HepG2 (cell line): ENCODE data around the gene FBP1. TPM values are rescaled to one million over a fixed set of nuclear protein-coding genes. Genes with fewer than 3 reads are reported as not detected.
A peak's percentile ranks its signal among the peaks of the same experiment; 100 is the strongest.

Source experiments
- CCDC6 ChIP-seq: sonication (generic); formaldehyde crosslinking; IDR thresholded peaks from 2 replicates; pipeline ENCODE4 v1.8.1; 2022; ENCODE audit warnings: mild to moderate bottlenecking, missing genetic modification reagents, moderate library complexity
- CENPT ChIP-seq: sonication (generic); formaldehyde crosslinking; IDR thresholded peaks from 2 replicates; pipeline ENCODE4 v1.8.0; 2022; ENCODE audit warnings: low read depth, mild to moderate bottlenecking, moderate library complexity, missing genetic modification reagents
- CHD2 ChIP-seq: IDR thresholded peaks from 2 replicates; pipeline ENCODE4 v1.6.1; 2011; ENCODE audit warnings: low read depth, low read length, improper control_type of control experiment
- CHD4 ChIP-seq: fragments of 200-600 bp; sonication (generic); IDR thresholded peaks from 2 replicates; pipeline ENCODE4 v1.7.0; 2017; ENCODE audit warnings: mild to moderate bottlenecking, low read length, borderline replicate concordance
- DNMT3B ChIP-seq: conservative IDR thresholded peaks from 2 replicates; pipeline ENCODE4 v1.6.1; 2016; ENCODE audit warnings: missing biosample characterization, control low read depth
- EP300 ChIP-seq, 3 experiments: sonication (generic) in 1 of 3; formaldehyde crosslinking in 1 of 3; IDR thresholded peaks; 2 replicates each; pipeline versions ENCODE4 v1.5.1 to v1.6.1; 2011 to 2020; ENCODE audit warnings: low read depth in 2 of 3, low read length in 2 of 3, borderline replicate concordance in 1 of 3, improper control_type of control experiment in 1 of 3, mild to moderate bottlenecking in 1 of 3, missing genetic modification reagents in 1 of 3, moderate library complexity in 1 of 3
- HES4 ChIP-seq: sonication (generic); formaldehyde crosslinking; IDR thresholded peaks from 2 replicates; pipeline ENCODE4 v1.9.0; 2021; ENCODE audit warnings: mild to moderate bottlenecking, missing genetic modification reagents, borderline replicate concordance
- HNRNPUL1 ChIP-seq: fragments of 200-400 bp; formaldehyde crosslinking; IDR thresholded peaks from 2 replicates; pipeline ENCODE4 v1.6.1; 2017; ENCODE audit warnings: low read depth, mild to moderate bottlenecking, low read length, moderate library complexity
- ISX ChIP-seq: sonication (generic); formaldehyde crosslinking; conservative IDR thresholded peaks from 2 replicates; pipeline ENCODE4 v1.5.0; 2020; ENCODE audit warnings: missing genetic modification reagents
- KDM5B ChIP-seq: sonication (generic); formaldehyde crosslinking; IDR thresholded peaks from 2 replicates; pipeline ENCODE4 v1.4.0; 2020; ENCODE audit warnings: missing genetic modification reagents, mild to moderate bottlenecking, borderline replicate concordance
- MEF2D ChIP-seq: sonication (generic); formaldehyde crosslinking; IDR thresholded peaks from 2 replicates; pipeline ENCODE4 v1.5.1; 2020; ENCODE audit warnings: mild to moderate bottlenecking, missing genetic modification reagents
- NR2F6 ChIP-seq, 2 experiments: IDR thresholded peaks; 2 replicates each; pipeline ENCODE4 v1.6.1; 2016; ENCODE audit warnings: antibody characterized with exemption in 1 of 2, mild to moderate bottlenecking in 1 of 2
- NR3C1 ChIP-seq: sonication (generic); formaldehyde crosslinking; IDR thresholded peaks from 2 replicates; pipeline ENCODE4 v1.4.0; 2020; ENCODE audit warnings: missing genetic modification reagents
- THYN1 ChIP-seq: sonication (generic); formaldehyde crosslinking; IDR thresholded peaks from 2 replicates; pipeline ENCODE4 v1.8.1; 2023; ENCODE audit warnings: low read depth, mild to moderate bottlenecking, moderate library complexity, missing genetic modification reagents, borderline replicate concordance
- ZMYM2 ChIP-seq: sonication (generic); formaldehyde crosslinking; IDR thresholded peaks from 2 replicates; pipeline ENCODE4 v1.8.0; 2022; ENCODE audit warnings: mild to moderate bottlenecking, missing genetic modification reagents
- ZNF142 ChIP-seq: sonication (generic); formaldehyde crosslinking; IDR thresholded peaks from 2 replicates; pipeline ENCODE4 v1.4.0; 2020; ENCODE audit warnings: missing genetic modification reagents
- ZNF275 ChIP-seq: sonication (generic); formaldehyde crosslinking; IDR thresholded peaks from 2 replicates; pipeline ENCODE4 v1.8.0; 2022; ENCODE audit warnings: missing genetic modification reagents, mild to moderate bottlenecking, inconsistent platforms, borderline replicate concordance
- ZNF605 ChIP-seq: sonication (generic); formaldehyde crosslinking; IDR thresholded peaks from 2 replicates; pipeline ENCODE4 v1.8.0; 2022; ENCODE audit warnings: mild to moderate bottlenecking, missing genetic modification reagents
- ZNF75D ChIP-seq: sonication (generic); formaldehyde crosslinking; IDR thresholded peaks from 2 replicates; pipeline ENCODE4 v1.8.1; 2023; ENCODE audit warnings: missing genetic modification reagents, mild to moderate bottlenecking, borderline replicate concordance
- ZSCAN25 ChIP-seq: sonication (generic); formaldehyde crosslinking; IDR thresholded peaks from 2 replicates; pipeline ENCODE4 v1.8.0; 2022; ENCODE audit warnings: mild to moderate bottlenecking, missing genetic modification reagents
- ZSCAN5A ChIP-seq: sonication (generic); formaldehyde crosslinking; IDR thresholded peaks from 2 replicates; pipeline ENCODE4 v1.8.0; 2022; ENCODE audit warnings: mild to moderate bottlenecking, missing genetic modification reagents, borderline replicate concordance
- polyA plus RNA-seq, 8 experiments: library from polyadenylated mRNA; depleted of rRNA in 3 of 8; stranded (reverse) in 7 of 8; unstranded in 1 of 8; fragments of >200 nt; fragmentation: Illumina TruSeq in 4 of 8; extraction: Trizol in 4 of 8; gene quantifications; 2 replicates each; pipeline versions ENCODE4 v1.2.1 to v1.2.3, GENCODE V29; 2011 to 2016; ENCODE audit warnings: low read depth in 4 of 8, missing spikeins in 1 of 8, mixed read lengths in 1 of 8; ENCODE audit not compliant: insufficient read depth in 1 of 8
- total RNA-seq, 5 experiments: library from RNA; depleted of rRNA; stranded (reverse); fragments of >200 nt; fragmentation: Illumina TruSeq; extraction: Trizol; gene quantifications; 2 replicates each; pipeline ENCODE4 v1.2.3, GENCODE V29; 2016; ENCODE audit warnings: low read depth in 1 of 5
- TF ChIP-seq, protein P1 (sequence below): IDR thresholded peaks from 2 replicates; pipeline ENCODE4 v1.6.1; 2016; ENCODE audit warnings: missing genetic modification reagents, missing compliant biosample characterization

The FBP1 gene
- total and polyA plus RNA-seq, 2 of the 13 experiments (the other 11 are each of a cell fraction or from before 2014, with no cell fraction given), result 0.29 to 0.53 TPM

GRCh38 chr9:94623253-94623652 lies 16.1 kb downstream of the FBP1 start (continued):
- TF ChIP-seq NR3C1 (CRISPR knock-in tag) (no peak), ZNF142 (CRISPR knock-in tag) (no peak), HNRNPUL1 (no peak), ZSCAN5A (no peak), ZNF75D (CRISPR knock-in tag) (no peak), CHD4 (no peak), KDM5B (CRISPR knock-in tag) (no peak), DNMT3B (CRISPR knock-in tag) (no peak), MEF2D (CRISPR knock-in tag) (no peak), THYN1 (CRISPR knock-in tag) (no peak), ZMYM2 (no peak), ZNF275 (CRISPR knock-in tag) (no peak), ZSCAN25 (CRISPR knock-in tag) (peak; percentile 71), HES4 (no peak), NR2F6 (IDR thresholded peaks at IDR 0.05) (no peak), NR2F6 (CRISPR knock-in tag; IDR thresholded peaks at IDR 0.05) (peak; percentile 32; the same call in 1 of the 2 replicates), CENPT (CRISPR knock-in tag) (no peak), CCDC6 (CRISPR knock-in tag) (no peak), EP300 (IDR thresholded peaks at IDR 0.05; ENCODE audit: low read depth in 2 of 2, low read length in 2 of 2) (no peak), EP300 (CRISPR knock-in tag; IDR thresholded peaks at IDR 0.05; ENCODE audit: borderline replicate concordance) (no peak), ISX (CRISPR knock-in tag) (no peak), ZNF605 (peak; percentile 30; the same call in 1 of the 2 replicates), CHD2 (no peak)
- TF ChIP-seq, protein P1, sequence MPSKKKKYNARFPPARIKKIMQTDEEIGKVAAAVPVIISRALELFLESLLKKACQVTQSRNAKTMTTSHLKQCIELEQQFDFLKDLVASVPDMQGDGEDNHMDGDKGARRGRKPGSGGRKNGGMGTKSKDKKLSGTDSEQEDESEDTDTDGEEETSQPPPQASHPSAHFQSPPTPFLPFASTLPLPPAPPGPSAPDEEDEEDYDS (CRISPR knock-in tag), result no peak
